Peyer's patch (tissue), 4 donors: ENCODE measurements around the gene LRRC3C. TPM values are rescaled to one million over a fixed set of nuclear protein-coding genes. Genes with fewer than 3 reads are reported as not detected.
"Not testable (repeated sequence)": the region's sequence is repeated elsewhere in the genome, so short reads cannot be mapped to it uniquely, and the experiment has no call there.

Source experiments
- DNase-seq, 3 donors: peaks; one replicate each; pipeline ENCODE4 v3.0.0-alpha.2; 2017 to 2019
- H3K27ac ChIP-seq, 4 donors: fragments of 200-600 bp; sonication (generic); one replicate each; pipeline ENCODE4 v1.5.1; 2016 to 2019
- H3K27me3 ChIP-seq, 2 donors: fragments of 200-600 bp; sonication (generic); one replicate each; pipeline ENCODE4 v1.5.1; 2019
- H3K36me3 ChIP-seq, 3 donors: fragments of 200-600 bp; sonication (generic); one replicate each; pipeline ENCODE4 v1.5.1; 2016 to 2019
- H3K4me1 ChIP-seq, 4 donors: fragments of 200-600 bp; sonication (generic); one replicate each; pipeline ENCODE4 v1.5.1; 2016 to 2019
- H3K4me3 ChIP-seq, 4 donors: fragments of 200-600 bp; sonication (generic); 1 replicate in 3 of 4; 2 replicates in 1 of 4; pipeline ENCODE4 v1.5.1; 2016 to 2019; ENCODE audit warnings: mild to moderate bottlenecking in 1 of 4
- H3K9me3 ChIP-seq, 4 donors: fragments of 200-600 bp; sonication (generic); one replicate each; pipeline ENCODE4 v1.5.1; 2016 to 2019; ENCODE audit warnings: mild to moderate bottlenecking in 1 of 4
- POLR2A ChIP-seq, 2 donors: fragments of 450-650 bp; IDR thresholded peaks; one replicate each; pipeline ENCODE4 v1.5.1; 2017; ENCODE audit warnings: antibody characterized with exemption in 2 of 2, mild to moderate bottlenecking in 2 of 2, moderate library complexity in 2 of 2
- total RNA-seq, 4 donors: library from RNA; depleted of rRNA; stranded (reverse); fragments of >200 nt; gene quantifications; one replicate each; pipeline ENCODE4 v1.1.0, GENCODE V29; 2016
- TF ChIP-seq, protein P1 (sequence below), 6 experiments: fragments of 450-650 bp in 4 of 6; fragments of 200-600 bp in 2 of 6; sonication (generic) in 1 of 6; IDR thresholded peaks; one replicate each; pipeline ENCODE4 v1.5.1; 2017 to 2019; ENCODE audit warnings: antibody characterized with exemption in 6 of 6, mild to moderate bottlenecking in 3 of 6, moderate library complexity in 1 of 6

The LRRC3C gene
- total RNA-seq, 4 donors from 2014 or later, result not detected

DNA sequence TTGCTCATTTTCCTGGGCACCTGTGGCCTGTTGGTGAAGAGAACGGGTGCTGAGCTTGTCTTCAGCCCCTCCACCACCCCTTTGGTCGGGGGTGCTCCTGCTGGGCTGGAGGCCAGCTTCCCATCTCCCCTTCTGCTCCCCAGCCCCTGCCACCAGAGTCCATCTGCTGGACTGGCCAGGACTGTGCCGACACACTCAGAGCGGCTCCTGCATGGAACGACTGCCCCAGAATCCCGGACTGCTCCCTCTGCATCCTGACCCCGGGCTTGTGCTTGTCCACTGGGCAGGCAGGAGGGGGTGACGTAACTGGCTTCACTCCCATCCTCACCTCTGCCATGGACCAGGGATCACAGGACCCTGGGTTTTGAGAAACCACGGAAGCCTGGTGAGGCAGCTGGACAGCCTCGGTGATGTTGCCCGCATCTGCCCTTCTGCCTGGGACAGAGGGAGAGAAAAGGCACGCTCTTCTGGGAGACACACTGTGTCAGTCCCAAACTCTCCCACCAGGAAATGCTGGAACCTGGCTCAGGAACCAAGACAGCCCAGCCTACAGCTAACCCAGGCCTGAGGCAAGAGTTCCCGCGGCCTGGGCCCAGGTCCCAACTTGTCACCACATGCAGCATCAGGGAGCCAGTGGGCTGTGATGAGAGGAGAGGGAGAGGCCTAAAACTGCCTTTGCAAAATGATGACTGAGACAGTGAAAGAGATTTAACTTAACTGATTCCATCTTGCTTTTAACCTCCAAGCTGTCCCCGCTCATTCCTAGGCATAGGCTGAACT is 19.2 kb downstream of the LRRC3C start:
- Histone ChIP-seq H3K4me3 (no peak overlapping the region), H3K9me3 (no peaks in the 10 kb centered on the region), H3K27me3 (no peaks in the 10 kb centered on the region), H3K36me3 (no peaks in the 10 kb centered on the region), H3K4me1 (no peaks in the 10 kb centered on the region), H3K27ac (no peak overlapping the region)
- no peak for DNase-seq
- TF ChIP-seq, protein P1, sequence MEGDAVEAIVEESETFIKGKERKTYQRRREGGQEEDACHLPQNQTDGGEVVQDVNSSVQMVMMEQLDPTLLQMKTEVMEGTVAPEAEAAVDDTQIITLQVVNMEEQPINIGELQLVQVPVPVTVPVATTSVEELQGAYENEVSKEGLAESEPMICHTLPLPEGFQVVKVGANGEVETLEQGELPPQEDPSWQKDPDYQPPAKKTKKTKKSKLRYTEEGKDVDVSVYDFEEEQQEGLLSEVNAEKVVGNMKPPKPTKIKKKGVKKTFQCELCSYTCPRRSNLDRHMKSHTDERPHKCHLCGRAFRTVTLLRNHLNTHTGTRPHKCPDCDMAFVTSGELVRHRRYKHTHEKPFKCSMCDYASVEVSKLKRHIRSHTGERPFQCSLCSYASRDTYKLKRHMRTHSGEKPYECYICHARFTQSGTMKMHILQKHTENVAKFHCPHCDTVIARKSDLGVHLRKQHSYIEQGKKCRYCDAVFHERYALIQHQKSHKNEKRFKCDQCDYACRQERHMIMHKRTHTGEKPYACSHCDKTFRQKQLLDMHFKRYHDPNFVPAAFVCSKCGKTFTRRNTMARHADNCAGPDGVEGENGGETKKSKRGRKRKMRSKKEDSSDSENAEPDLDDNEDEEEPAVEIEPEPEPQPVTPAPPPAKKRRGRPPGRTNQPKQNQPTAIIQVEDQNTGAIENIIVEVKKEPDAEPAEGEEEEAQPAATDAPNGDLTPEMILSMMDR (IDR thresholded peaks at IDR 0.05), result no peak
- no peak for TF ChIP-seq POLR2A (IDR thresholded peaks at IDR 0.05)

DNA sequence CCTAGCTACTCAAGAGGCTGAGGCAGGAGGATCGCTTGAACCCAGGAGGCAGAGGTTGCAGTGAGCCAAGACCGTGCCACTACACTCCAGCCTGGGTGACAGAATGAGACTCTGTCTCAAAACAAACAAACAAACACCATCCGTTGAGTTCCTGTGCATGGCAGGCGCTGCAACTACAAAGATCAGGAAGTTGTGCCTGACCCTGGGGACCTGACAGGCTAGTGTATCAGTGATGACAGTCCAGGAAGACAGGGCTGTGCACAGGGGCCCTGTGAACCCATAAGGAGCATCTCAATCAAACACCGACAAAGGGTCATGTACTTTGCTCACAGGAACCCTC is 20.9 kb downstream of the LRRC3C start:
- H3K27ac ChIP-seq, H3K36me3 ChIP-seq, DNase-seq, H3K4me1 ChIP-seq, H3K4me3 ChIP-seq, H3K27me3 ChIP-seq, H3K9me3 ChIP-seq: not testable (repeated sequence)

DNA sequence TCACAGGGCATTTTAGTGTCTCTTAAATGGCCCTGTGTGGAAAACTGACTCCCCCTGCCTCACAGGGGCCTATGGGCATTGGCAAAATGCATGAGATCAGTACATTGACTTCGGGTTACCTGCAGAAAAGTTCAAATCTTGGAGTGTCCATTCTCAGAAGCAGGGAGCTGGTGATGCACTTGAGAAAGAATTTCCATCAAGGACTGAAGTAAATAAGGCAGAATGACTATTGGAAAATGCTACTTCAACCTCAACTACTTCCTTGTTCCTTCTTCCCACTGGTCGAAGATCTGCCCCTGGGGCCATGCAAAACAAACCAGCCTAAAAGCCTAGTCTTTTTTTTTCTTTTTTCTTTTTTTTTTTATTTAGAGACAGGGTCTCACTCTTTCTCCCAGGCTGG is 21.5 kb downstream of the LRRC3C start:
- Histone ChIP-seq H3K4me1 (peaks cover 0 to 7% (median 0%) of the 10 kb centered on the region in 4 donors), H3K27me3 (no peaks in the 10 kb centered on the region), H3K36me3 (no peaks in the 10 kb centered on the region), H3K27ac (no peak overlapping the region), H3K4me3 (no peak overlapping the region), H3K9me3 (no peaks in the 10 kb centered on the region)
- TF ChIP-seq, protein P1 (IDR thresholded peaks at IDR 0.05), result no peak
- TF ChIP-seq POLR2A (IDR thresholded peaks at IDR 0.05), result no peak
- no peak for DNase-seq

DNA sequence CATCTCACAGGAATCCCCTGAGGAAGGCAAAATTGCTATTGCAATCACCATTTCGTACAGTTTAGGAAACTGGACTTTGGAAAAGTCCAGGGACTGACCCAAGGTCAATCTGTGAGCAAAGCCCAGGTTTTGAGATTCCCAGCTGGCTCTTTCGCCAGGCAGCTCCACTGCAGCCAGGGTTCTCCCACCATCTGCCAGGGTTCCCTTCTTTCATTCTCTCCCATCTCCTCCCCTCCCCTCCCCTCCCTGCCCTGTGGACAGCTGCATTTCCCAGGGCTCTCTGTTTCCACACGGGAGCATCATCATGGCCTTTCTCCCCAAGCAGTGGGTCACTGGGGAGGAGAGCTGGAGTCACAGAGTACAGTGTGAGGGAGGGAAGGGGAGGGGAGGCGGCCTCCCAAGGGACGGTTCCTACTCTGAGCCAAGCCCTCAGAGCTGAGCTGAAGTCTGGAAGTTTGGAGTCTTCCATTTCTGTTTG is 23.4 kb downstream of the LRRC3C start:
- no peak overlapping the region for H3K27ac ChIP-seq
- TF ChIP-seq, protein P1 (IDR thresholded peaks at IDR 0.05), result no peak
- no peak for TF ChIP-seq POLR2A (IDR thresholded peaks at IDR 0.05)
- peaks cover 0 to 7% (median 0%) of the 10 kb centered on the region in 4 donors for H3K4me1 ChIP-seq
- no peak overlapping the region for H3K4me3 ChIP-seq
- H3K36me3 ChIP-seq, result no peaks in the 10 kb centered on the region
- no peaks in the 10 kb centered on the region for H3K27me3 ChIP-seq
- DNase-seq, result no peak
- H3K9me3 ChIP-seq, result no peaks in the 10 kb centered on the region

DNA sequence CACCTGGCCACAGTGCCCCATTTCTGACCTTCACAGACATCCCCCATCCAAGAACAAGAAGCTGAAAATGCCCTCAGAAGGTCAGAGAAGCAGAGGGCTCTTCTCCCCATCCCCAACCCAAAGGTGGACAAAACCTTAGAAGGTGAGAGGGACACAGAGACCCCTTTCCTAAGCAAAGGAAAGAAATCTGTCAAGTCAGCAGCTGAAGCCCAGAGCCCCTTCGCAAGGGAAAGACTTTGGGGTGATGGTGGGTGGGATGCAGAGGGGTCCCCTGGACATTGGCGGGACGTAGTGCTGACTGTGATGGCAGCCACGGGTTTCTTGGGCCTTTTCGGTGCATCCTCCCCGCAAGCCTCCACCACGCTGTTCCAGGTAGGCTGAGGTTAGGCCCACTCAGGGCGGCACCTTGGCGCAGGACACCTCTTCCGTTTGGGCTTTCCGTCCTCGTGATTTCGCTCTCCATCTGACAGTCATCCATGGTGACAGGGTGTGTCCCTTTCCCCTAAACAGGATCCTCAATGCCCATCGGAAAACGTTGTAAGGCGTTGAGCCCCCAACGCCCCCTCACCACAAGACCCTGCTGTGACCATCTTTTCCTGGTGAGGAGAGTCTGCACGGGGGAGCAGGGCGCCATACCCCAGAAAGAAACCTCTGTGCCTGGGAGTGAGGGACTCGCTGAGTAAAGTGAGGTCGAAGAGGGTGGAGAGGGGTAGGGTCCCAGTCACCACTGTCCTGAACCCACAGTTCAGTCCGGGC is 24.6 kb downstream of the LRRC3C start:
- peaks cover 0 to 7% (median 0%) of the 10 kb centered on the region in 4 donors for H3K4me1 ChIP-seq
- peak overlapping the region; percentile 25 to 62 (median 48) for H3K4me3 ChIP-seq
- TF ChIP-seq POLR2A (IDR thresholded peaks at IDR 0.05), result no peak
- TF ChIP-seq, protein P1 (IDR thresholded peaks at IDR 0.05), result no peak
- no peaks in the 10 kb centered on the region for H3K27me3 ChIP-seq
- no peaks in the 10 kb centered on the region for H3K9me3 ChIP-seq
- no peaks in the 10 kb centered on the region for H3K36me3 ChIP-seq
- DNase-seq, result peak in 1 of 3 donors; percentile 54
- H3K27ac ChIP-seq, result peak overlapping the region in 3 of 4 donors; percentile 20 to 78 (median 73)
